ENCODE results near the gene VMO1.
A peak's percentile ranks its signal among the peaks of the same experiment; 100 is the strongest.
"Not testable (repeated sequence)": the region's sequence is repeated elsewhere in the genome, so short reads cannot be mapped to it uniquely, and the experiment has no call there.

The VMO1 gene, protein sequence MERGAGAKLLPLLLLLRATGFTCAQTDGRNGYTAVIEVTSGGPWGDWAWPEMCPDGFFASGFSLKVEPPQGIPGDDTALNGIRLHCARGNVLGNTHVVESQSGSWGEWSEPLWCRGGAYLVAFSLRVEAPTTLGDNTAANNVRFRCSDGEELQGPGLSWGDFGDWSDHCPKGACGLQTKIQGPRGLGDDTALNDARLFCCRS

DNA sequence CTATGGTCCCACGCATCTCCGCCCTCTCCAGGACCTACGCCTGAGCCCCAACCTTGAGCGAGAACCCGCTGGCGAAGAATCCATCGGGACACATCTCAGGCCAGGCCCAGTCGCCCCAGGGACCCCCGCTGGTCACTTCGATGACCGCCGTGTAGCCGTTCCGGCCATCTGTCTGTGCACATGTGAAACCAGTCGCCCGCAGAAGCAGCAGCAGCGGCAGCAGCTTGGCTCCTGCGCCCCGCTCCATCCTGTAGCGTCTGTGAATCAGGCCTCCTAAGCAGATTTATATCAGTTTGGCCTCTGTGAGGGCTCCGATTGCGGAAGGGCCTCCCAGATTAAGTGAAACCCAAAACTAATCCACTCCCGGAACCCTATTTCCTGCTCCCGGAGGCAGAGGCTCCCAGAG, at the start of gene VMO1:
VMO1 (minus strand) TSS at position 259 of the 406 bp plus-strand sequence; CDS start at position 247, 12 bp downstream.
- DNase-seq (ENCODE audit: low spot score): no peak

DNA sequence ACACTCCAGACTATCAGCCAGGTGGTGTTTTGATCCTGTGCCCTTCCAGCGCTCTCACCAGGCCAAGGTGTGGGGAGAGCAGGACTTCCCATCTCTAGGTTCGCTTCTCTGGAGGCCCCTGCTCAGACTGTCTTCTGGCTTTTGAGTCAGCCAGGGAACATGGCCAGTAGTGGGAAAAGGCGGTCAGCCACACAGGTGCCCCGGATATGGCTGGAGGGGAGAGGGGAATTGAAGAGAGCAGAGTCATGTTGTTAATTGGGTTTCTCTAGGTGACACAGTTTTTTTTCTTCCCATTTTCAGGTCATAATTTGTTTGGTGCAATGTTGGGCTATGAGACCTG, 48.5 kb upstream of the VMO1 start:
- peak; percentile 28 for DNase-seq (ENCODE audit: low spot score)

DNA sequence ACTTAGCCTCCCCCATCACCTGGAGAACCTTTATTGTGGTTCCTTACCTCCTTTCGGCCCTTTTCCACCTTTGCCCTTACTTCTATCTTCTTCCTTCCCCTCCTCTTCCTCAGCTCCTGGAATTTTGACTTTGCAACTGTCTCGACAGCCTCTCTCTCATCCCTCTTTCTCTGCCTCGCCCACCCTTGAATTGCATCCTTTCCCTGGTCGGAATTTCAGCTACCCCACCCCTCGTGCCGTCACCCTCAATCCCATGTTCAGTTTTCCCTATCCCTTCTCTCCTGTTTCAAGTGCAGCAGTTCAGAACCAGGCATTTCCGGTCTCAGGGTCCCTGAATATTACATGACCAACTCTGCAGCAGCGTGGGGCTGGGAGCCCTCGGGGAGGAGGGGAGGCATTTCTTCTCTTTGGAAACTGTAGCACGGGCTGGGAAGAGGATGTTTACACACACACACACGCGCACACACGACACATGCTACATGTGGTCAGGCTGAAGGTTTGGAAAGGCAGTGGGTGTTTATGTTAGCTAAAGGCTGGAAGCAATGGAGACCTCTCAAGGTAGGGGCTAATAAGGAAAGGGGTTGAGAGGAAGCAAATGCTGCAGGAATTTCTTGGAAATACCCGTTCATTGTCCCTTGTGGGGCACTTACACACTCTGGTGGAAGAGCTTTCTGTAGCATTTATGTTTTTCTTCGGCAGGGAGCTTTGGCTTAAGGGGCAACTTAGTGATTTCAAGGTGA, 47.9 kb upstream of the VMO1 start:
- peak; percentile 67 for DNase-seq (ENCODE audit: low spot score)

DNA sequence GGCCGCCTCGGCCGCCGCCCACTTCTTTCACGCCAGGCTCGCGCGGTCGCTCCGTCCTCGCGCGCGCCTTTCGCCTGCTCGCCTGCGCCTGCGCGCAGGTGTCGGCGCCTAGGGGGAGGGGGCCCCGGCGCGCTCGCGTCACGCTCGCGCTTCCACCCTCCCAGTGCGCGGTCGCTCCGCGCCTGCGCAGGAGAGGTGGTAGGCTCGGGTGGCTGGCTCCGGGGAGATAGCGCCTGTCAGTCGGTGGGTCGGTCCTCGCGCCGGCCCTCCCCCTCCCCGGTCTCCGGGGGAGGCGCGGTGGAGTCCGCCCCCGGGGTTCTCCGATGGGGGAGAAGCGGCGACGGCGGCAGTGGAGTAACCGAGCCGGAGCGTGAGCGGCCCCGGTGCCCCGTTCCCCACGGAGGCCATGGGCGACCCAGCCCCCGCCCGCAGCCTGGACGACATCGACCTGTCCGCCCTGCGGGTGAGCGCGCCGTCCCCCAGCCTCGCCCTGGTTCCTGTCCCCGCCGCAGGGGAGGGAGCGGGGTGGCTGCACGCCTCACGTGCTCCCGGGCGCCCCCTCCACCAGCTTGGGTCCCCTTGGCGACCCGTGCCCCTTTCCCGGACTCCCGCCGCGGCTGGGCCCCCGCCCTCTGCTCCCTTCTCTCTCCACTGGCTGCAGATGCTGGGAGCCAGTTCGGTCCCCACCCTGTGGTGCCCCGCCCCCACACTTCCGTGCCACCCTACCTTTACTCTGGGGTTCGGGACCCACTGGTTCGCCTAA, 47.2 kb upstream of the VMO1 start, which contains the start of gene MINK1:
MINK1 (plus strand) TSS at position 163 of the 763 bp plus-strand sequence; CDS start at position 407, 244 bp downstream.
- peak; percentile 94 for DNase-seq (ENCODE audit: low spot score)

DNA sequence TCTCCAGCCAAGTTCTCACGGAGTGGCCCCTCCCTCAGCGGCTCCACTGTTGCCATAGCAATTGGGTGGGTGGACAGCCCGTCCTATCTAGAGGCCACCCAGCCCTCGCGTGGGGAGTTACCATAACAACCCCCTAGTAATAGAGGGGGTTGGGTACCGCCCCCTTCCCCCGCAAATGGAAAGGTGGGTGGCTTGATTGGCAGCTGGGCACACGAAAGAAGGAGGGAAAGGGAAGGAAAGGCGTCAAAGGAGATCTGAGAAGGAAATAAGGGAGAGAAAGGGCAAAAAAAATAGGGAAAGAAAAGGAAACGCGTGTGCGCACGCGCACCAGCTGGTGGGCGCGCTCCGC, 46.6 kb upstream of the VMO1 start:
- not testable (repeated sequence) for DNase-seq (ENCODE audit: low spot score)

DNA sequence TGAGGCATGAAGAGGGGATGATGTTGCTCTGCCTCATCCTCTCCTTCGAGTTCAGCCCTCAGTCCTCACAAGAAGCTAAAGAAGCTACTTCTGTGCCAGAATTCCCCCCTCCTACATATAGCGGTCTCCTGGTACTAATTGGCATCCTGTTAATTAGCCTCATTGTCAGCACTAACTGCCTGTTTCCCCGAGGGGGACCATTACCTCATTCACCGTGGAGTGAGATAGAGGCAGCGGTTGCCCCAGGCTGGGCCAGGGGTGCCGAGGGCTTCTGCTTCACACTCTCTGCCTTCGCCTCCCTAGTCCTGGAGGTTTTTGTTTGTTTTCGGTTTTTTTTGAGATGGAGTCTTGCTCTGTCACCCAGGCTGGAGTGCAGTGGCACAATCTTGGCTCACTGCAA, 41.2 kb upstream of the VMO1 start:
- no peak for DNase-seq (ENCODE audit: low spot score)

DNA sequence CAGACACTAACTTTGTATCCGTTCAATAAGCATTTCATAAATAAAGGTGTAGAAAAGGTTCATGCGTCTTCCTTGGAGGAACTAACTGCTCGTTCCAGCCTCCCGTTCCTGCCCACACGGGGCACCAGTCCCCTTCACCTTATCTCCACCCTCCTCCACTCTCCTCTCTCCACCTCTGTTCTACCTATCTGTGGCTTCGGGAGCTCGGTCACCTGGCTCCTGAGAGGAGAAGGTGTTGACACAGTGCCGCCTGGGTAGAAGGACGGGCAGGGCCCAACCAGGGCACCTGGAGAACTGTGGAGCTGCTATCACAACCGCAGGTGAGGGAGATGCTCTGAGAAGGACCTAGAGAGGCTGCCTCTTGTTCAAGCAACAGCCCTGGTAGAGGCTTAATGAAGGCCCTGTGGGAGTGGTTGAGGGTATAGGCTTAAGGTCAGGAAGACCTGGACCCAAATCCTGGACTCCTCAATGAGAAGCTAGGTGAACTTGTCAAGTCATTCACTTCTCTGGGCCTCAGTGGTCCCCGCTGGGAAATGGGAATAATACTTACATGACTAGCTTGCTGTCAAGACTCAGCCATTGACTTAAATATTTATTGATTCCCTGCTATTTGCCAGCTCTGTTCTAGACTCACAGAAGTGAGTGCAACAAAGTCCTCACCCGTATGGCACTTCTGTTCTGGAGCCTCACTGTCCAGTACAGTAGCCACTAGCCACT, 37.4 kb upstream of the VMO1 start:
- no peak for DNase-seq (ENCODE audit: low spot score)

DNA sequence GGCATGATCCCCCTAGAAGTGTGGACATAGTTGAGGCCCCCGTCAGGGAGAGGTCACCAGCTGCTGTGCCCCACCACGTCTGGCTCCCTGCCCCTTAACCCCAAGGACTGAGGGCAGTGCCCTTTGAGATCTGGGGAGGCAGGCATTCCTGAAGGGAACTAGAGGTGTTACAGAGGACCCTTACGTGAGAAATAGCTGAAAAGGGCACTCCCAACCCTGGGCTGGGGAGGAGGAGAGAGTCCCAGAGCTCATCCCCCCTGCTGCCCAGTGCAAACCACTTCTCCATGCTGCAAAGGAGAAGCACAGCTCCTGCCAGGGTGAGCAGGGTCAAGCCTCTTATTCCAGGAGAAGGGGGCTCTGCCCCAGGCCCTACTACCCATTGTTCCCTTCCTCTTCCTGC, 36.7 kb upstream of the VMO1 start:
- DNase-seq (ENCODE audit: low spot score): no peak

DNA sequence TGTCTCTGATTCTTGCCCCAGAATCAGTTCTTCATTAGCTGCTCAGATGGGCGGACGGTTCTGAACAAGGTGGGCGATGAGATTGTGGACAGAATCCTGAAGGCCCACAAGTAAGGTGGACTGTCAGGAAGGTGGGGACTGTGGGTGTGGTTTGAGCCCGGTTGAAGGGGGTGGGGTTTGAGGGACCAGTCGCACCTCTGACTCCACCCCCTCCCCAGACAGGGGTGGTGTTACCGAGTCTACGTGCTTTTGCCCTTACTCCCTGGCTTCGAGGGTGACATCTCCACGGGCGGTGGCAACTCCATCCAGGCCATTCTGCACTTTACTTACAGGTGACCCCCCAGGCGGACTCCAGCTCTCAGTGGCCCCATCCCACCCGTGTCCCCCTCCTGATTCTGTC, 32.1 kb upstream of the VMO1 start:
- DNase-seq (ENCODE audit: low spot score): no peak

DNA sequence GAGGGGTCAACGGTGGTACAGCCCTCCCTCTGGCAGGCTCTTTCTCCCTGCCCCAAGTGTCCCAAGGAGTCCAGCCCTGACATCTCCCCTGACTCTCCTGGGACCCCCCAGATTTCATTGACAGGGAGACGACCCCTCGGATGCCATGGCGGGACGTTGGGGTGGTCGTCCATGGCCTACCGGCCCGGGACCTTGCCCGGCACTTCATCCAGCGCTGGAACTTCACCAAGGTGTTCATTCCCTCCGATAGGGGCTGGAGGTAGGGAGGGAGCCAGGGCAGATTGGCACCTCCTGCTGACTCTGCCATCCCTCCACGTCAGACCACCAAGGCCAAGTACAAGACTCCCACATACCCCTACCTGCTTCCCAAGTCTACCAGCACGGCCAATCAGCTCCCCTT, 30.7 kb upstream of the VMO1 start:
- DNase-seq (ENCODE audit: low spot score): no peak

DNA sequence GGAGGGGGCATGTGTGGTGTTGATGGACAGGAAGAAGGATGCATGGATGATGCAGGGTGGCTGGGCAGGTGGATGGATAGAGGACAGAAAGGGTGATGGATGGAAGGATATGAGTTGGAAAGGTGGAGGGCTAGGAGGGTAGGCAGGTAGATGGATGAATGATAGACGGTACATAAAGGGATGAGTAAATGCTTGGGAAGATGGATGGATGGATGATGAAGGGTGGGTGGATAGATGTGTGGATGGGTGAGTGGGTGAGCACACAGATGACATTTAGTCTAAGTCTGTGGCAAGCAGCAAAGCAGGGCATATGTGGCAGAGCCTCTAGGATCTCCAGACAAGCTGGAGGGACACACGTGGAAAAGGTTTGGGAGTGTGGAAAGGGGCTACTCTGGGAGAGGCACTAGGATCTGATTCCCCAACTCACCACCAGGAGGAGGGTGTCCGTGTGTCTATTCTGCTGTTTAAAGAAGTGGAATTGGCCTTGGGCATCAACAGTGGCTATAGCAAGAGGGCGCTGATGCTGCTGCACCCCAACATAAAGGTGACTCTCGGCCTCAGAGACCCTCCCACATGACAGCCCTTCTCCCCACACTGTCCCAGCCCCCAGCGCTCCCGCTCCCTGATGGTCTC, 29.0 kb upstream of the VMO1 start:
- no peak for DNase-seq (ENCODE audit: low spot score)

DNA sequence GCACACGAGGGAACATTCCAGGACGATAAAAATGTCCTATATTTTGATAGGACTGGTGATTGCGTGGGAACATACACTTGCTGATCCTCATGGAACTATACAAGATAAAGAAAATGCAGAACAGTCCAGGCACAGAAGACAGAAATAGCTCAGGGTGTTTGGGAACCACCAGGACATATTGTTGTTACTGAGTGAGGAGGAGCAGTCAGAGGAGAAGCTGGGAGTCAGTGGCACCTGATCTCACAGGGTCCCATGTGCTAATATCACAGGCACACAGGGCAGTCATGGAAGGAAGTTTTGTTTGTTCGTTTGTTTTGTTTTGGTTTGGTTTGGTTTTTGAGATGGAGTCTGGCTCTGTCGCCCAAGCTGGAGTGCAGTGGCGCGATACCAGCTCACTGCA, 26.5 kb upstream of the VMO1 start:
- no peak for DNase-seq (ENCODE audit: low spot score)

DNA sequence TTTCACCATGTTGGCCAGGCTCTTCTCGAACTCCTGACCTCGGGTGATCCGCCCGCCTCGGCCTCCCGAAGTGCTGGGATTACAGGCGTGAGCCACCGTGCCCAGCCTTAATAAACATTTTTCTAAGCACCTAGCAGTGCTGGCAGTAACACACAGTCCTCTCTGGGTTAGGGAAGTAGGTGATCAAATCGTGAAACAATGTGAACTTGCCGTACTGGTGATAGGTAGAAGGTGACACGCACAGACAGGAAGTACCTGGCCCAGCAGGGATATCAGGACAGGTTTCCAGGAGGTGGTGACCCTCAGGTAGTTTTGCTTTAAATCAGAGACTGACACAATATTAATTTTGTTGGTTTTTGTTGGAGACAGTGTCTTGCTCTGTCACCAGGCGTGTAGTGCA, 25.3 kb upstream of the VMO1 start:
- no peak for DNase-seq (ENCODE audit: low spot score)

DNA sequence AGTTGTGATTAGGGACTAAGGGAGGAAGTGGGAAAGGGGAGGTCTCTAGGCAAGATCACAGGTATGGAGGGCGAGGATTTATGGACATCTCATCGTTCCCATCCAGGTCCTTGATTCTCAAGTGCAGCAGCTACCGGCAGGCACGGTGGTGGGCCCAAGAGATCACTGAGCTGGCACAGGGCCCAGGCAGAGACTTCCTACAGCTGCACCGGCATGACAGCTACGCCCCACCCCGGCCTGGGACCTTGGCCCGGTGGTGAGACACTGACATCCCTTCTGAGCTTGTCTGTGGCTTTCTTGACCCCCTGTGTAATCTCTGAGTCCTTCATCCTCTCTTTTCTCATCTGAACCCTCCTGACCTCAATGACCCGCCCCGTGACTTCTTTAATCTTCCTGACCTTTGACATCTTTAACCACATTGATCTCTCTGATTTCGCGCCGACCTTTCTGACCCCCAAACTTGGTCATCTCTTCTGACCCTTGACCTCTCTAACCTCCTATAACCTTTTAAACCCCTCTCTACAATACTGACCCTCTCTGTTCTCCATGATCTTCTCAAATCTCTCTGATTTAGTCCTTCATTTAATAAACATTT, 24.6 kb upstream of the VMO1 start:
- no peak for DNase-seq (ENCODE audit: low spot score)

DNA sequence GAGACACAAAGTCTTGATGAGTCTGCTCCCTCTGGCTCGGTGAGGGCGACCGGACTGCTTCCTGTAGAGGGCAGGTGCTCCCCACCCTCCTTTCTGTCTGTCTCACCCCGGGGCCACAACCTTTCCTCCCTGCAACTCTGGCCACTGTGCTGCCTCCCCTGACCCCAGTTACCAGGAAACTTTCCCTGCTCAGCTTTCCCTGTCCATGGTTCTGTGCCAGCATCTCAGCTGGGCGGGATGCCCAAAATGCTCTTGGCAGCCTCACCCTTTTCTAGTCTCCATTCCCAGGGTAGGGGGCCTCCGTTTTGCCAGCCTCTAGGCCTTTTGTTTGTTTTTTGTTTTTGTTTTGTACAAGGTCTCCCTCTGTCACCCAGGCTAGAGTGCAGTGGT, 22.2 kb upstream of the VMO1 start:
- DNase-seq (ENCODE audit: low spot score): no peak

DNA sequence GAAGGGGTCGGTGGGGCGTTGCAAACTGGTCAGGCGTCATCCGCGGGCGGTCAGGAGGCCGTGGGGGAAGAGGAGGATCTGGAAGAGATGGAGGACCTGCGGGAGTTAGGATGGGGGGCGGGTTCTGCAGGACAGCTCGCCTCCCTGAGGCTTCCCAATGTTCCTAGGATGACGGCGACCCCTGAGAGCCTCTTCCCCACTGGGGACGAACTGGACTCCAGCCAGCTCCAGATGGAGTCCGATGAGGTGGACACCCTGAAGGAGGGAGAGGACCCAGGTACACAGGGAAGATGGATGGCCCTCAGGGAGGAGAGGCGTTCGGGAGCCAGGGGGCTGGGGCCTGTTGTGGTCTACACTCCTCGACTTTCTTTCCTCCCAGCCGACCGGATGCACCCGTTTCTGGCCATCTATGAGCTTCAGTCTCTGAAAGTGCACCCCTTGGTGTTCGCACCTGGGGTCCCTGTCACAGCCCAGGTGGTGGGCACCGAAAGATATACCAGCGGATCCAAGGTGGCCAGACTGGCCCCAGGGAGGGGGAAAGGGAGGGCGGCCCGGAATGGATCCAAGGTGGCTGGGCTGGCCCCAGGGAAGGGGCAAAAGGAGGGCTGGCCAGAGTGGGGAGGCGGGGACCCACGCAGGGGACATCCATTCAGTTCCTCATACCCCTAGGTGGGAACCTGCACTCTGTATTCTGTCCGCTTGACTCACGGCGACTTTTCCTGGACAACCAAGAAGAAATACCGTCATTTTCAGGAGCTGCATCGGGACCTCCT, 21.6 kb upstream of the VMO1 start:
- no peak for DNase-seq (ENCODE audit: low spot score)

DNA sequence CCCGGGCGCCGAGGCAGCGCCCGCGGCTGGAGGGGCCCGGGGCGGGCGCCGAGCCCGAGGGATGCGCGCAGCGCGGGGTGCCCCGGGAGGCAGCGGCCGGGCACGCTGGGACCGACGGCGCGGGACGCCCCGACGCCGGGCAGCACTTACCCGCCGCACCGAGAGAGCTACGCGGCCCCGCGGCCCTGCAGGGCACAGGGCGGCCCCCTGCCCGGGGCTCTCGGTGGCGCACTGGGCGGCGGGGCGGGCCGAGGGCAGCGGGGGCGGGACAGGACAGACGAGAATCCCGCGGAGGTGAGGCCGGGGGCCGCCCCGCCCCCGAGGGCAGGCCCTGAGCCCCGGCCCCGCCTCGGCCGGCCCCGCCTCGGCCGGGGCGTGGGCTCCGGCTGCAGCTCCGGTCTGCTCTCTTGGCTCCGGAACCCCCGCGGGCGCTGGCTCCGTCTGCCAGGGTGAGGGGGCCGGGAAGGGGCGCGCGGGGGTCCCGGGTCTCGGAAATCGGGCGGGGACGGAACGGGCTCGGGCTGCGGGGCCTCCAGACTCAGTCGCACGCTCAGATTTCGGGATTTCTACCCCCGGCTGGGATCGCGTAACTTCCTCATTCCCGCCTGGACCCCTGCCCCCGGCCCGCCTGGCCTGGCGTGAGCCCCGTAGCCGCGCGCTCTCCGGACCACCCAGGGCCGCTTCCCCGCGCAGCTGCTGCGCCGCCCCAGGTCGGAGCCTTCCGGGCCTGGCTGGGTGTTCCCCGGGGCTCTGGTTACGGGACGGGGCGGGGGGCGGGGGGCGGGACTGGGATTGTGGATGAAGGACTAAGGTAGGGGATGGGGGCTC, 20.8 kb upstream of the VMO1 start, which contains the start of gene PLD2:
PLD2 (plus strand) TSS at position 376 of the 828 bp plus-strand sequence. CDS start 621 bp downstream, outside the sequence.
- DNase-seq (ENCODE audit: low spot score): peak; percentile 87

DNA sequence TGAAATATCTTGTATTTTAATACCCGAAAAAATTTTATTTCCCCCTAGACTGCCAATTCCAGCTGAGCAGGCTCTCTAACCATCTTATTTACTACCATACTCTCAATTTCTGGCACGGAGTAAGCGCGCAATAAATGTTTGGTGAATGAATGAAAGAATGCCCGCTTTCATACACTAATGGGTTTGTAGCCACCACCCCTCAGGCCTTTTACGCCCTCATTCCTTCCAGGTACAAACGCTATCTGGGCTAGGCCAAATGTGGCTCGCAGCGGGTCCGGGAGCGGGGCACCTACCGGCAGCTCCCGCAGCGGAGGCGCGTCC, 20.3 kb upstream of the VMO1 start:
- peak; percentile 30 for DNase-seq (ENCODE audit: low spot score)

DNA sequence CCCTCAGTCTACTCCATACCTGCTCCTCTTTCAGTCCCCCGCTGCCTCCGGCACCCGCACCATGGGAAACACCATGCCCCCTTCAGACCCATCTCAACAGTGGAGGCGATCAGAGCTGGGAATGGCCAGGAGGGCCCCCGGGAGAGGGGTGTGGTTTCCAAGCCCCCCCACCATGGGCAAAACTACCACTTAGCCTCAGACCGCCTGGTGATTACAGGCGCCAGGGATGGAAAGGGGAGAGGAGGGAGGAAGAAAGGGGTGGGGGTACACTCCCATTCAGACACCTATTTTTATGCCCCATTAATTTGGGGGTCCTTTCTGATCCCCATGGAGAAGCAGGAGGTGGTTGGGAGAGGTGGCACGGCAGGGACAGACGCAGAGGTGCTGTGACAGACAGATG, 16.1 kb upstream of the VMO1 start, which contains the start of gene C17orf114:
C17orf114 (minus strand) TSS at position 101 of the 400 bp plus-strand sequence.
- DNase-seq (ENCODE audit: low spot score): no peak

Data from RKO (cell line).